Right hindlimb (tissue), 1 donor: ENCODE measurements around the gene KRT74.

Experiments used
- DNase-seq: peaks from one replicate; pipeline ENCODE4 v3.0.0-alpha.2; 2018

KRT74 gene

GRCh38 chr12:52573743-52574142 lies at the start of gene KRT74:
KRT74 (minus strand) TSS chr12:52573843; CDS start chr12:52573777, 66 bp downstream.
- DNase-seq, result no peak

DNA sequence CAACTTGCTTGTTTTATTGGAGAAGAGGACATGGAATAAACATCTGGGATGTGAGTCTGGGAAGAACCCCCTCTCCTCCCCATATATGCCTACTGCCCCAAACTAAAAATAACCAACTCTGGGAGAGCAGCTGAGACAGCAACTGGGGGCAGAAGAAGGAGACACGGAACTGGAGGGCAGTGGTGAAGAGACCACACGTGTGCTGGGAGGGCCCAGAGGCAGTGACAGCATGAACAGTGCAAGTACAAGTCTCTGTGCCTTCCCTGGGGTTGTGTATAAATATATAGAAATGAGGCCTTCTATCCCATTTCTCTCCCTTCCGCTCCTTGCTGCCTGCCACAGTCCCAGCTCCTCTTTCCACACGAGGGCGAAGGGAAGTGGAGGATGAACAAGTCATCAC lies 48.7 kb upstream of the KRT74 start:
- no peak for DNase-seq

DNA sequence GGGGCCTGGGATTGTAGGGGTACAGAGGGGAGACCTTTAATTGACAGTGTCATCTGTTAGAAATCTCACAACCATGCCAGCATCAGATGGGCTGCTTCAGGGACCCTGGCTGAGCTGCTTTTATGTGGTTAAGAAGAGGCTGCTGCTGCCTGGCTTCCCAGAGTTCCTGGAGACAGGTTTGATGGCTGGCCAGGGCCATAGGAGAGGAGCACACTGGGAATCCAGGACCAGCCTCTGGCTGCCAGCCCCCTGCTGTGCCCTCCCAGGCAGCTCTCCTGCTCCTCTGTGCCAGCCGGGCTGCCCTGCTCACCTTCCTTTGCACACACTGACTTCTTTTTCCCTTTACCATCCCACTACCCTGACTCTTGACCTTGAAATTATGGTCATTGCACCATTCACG lies 45.2 kb upstream of the KRT74 start:
- DNase-seq, result no peak

DNA sequence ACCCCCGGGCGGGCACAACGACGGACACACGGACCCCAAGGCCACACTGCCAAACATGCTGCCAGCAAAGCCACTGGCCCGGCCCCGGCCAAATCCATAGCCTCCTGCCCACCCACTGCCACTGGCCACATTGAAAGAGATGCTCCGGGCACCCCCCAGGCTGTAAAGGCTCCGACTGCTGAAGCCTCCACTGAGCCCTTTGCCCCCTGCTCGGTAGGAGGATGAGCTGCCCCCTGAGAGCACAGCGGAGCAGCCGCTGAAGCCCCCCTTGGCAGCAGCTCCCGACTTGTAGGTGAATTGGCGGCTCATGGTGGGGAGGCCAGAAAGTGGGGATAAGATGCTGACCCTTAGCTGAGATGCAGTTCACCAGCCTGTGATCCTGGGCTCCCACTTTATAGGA lies 44.6 kb upstream of the KRT74 start, which contains the start of gene KRT73:
TSS of gene KRT73 (minus strand) at position 344 of the 400 bp plus-strand sequence. CDS start at position 309, 35 bp downstream.
- DNase-seq, result no peak

DNA sequence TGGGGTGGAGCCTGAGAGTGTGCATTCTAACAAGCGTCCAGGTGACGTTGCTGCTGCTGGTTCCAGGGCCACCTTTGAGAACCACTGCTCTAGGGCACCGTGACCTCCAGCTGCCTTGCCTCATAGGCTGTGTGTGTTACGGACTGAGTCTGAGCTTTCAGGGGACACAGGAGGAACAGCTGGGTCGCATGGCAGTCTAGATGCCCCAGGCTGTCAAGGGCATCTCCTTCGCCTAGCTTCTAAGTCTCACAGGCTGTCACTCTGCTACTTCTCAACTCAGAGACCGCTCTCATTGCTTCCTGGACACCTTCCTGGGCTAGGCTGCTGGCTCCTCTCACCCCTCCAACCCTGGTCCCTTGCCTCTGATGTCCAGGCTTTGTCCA lies 43.8 kb upstream of the KRT74 start:
- DNase-seq, result no peak

DNA sequence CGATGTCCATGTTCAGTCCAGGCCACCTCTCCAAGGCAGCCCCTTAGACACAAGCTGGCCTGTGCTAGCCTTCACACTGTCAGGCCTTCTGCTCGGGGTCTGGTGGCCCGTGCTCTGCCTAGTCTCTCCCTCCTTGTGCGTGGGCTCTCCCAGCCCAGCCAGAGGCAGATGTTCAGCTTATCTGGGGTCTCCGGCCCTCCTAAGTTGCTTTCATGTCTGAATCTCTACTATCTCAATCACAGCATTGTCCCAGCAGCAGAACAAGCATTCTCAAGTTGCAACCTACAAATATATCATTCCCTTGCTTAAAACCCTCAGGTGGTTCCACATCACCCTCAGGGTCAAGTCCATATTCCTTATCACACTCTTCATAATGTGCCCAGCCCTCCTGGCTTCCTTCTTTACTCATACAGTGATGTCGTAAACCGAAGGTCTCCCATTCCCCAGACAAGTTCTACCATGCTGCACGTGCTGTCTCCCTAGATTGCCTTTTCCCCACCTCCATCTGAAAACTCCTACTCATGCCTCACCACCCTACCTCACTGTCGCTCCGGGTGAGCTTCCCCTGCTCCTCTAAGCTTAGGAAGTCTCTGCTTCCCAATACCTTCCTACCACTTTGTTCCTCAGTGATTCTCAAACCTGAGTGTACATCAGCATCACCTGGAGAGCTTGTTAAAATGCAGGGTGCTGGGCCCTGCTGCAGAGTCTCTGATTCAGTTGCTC lies 43.2 kb upstream of the KRT74 start:
- DNase-seq, result no peak

DNA sequence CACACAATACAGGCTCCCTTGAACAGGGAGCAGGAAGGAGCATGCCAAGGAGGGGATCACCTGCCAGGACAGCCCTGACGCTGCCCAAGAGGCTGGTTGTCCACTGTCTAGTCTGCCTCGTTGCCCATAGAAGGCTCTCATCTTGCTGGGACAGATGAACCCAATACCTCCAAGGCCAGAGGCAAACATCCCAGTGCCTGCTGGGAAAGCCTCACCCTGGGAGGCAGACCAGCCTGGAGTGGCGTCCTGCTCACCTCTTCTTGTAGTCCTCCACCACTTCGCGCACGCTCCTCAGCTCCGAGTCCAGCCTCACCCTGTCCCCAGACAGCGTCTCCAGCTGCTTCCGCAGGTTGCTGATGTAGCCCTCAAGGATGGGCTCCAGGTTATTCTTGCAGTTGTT lies 42.3 kb upstream of the KRT74 start:
- no peak for DNase-seq

DNA sequence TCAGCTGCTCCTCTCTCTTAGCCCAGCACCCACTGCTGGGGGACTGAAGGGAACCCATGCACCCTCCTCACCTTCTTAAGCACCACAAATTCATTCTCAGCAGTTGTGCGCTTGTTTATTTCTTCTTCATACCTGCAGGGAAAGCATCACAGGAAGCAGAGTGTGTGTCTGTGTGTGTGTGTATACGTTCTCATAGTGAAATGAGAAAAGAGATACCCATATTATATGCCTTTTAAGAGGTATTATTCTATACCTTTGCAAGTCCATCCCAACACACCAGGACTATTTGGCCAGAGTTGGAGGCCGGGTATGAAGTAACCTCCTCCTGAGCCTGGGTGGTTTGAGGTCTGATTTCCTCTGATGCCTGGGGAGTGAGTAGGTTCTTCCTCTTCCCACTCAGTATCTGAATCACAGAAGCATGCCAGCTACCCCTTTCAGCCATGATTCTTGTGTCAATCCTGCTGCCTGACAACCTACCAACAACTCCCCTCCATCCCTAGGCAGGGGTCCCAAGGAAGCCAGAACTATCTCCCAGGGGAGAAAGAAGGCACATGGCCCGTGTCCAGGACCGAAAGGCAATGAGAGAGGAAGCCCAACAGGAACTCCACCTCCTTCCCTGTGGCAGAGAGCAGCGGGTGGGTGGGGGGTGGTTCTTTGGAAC lies 41.7 kb upstream of the KRT74 start:
- DNase-seq, result no peak

GRCh38 chr12:52614381-52615207 lies 41.0 kb upstream of the KRT74 start:
- no peak for DNase-seq

- DNase-seq, result no peak
Observed at GRCh38 chr12:52613384-52614030, 39.9 kb upstream of the KRT74 start.

- DNase-seq, result no peak
Observed at GRCh38 chr12:52612431-52613383, 39.1 kb upstream of the KRT74 start.

DNA sequence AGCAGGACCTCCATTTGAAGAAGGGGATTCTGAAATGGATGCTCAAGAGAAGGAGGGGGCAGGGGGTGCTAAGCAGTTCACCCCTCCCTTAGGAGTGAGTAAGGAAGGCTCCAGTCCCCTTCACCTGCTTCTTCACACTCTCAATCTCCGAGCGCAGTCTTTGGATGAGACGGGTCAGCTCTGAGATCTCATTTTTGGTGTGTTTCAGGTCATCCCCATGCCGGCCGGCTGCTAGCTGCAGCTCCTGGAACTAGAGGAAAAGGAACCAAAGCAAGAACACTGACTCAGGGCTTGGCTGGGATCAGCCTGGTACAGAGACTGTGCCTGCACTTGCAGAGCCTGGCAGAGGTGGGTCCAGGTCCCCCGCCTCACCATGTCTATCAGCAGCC lies 37.4 kb upstream of the KRT74 start:
- no peak for DNase-seq

GRCh38 chr12:52608826-52609630 lies 35.4 kb upstream of the KRT74 start:
- no peak for DNase-seq

GRCh38 chr12:52608161-52608560 lies 34.5 kb upstream of the KRT74 start:
- DNase-seq, result no peak

- DNase-seq, result no peak
Observed at GRCh38 chr12:52607314-52607713, 33.7 kb upstream of the KRT74 start.

- DNase-seq, result no peak
Observed at GRCh38 chr12:52606581-52607218, 33.1 kb upstream of the KRT74 start.

GRCh38 chr12:52606096-52606495 lies 32.5 kb upstream of the KRT74 start:
- no peak for DNase-seq

DNA sequence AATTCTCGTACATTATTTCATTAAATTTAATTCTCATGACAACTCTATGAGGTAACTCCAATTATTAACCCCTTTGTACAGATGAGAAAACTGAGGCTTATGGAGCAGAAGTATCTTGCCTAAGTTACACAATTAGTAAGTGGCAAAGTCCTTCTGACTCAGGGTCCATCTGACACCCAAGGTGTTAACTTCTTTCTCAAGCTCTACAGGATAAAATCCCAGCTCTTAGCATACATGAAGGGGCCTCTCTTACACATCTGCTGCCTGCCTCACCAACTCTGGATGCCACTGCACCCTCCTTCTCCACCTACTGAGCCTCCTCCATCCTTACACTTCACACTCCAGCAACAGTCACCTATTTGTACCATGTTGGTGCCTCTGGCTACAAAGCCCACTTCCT lies 31.9 kb upstream of the KRT74 start:
- DNase-seq, result no peak

DNA sequence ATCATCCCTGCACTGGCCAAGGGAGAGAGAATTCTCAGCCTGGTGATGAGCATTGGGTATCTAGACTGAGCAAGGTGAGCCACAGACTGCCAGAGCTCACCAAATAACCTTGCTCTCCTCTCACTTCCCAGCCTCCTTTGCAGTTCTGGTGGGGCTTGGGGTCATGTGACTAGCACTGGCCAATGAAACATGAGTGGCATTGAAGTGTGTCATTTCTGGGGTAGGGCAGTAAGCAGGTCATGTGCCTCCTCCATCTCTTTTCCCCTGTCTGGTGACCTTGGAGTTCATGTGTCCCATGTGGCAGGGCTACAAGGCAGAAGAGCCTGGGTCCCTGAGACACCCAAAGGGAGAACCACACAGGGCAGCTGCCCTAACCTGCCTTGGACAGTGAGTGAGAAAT lies 31.2 kb upstream of the KRT74 start:
- no peak for DNase-seq

DNA sequence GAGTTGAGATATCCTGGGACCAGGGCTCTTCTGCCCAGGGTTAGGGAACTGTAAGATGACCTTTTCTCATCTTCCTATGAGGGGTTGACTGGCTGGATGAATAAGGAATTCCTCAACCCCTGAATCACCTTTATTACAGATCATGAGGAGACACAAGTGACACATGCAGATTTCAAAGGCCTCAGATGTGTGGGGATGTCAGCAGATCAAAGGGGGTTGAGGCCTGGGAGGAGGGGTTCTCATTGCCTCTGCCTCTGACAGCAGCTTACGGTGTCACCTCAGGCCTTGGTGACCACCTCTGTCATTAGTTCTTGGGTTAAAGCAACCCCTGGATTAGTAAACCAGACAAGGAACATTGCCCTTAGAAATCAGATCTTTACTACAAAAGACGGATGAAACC lies 29.7 kb upstream of the KRT74 start:
- no peak for DNase-seq

DNA sequence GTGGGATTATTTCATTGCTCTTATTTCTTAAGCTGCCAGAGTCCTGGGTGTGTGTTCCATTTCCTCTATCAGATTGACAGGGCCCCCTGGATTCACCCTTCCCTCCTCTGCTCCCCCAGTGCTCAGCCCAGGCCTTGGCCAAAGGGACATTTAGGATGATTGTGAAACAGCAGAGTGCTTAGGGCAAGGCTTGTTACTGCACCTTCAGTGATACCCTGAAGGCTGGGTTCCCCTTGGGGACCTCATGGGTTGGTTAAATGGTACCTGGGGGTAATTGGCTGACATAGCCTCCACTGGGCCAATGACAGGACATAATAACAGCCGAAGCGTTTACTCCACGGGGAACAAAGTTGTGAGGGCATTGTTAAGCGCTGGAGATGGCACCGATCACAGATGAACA lies 28.9 kb upstream of the KRT74 start:
- no peak for DNase-seq
